ENCODE measurements around the gene LRTM2.
A peak's percentile ranks its signal among the peaks of the same experiment; 100 is the strongest.

Gene LRTM2

GRCh38 chr12:1791104-1791841 lies 29.1 kb upstream of the LRTM2 start:
- DNase-seq = peak; percentile 48
- H3K4me1 Mint-ChIP-seq = peaks cover 69% of the 10 kb centered on the region
- H3K27me3 Mint-ChIP-seq (ENCODE audit: low read depth, poor library complexity) = peaks cover 15% of the 10 kb centered on the region
- peaks cover 16% of the 10 kb centered on the region for H3K36me3 Mint-ChIP-seq (ENCODE audit: low read depth)
- no peak overlapping the region for H3K4me3 Mint-ChIP-seq
- peak overlapping the region; percentile 34 for H3K27ac Mint-ChIP-seq
- TF ChIP-seq CTCF (IDR thresholded peaks at IDR 0.05) = peak; percentile 67
- H3K9me3 Mint-ChIP-seq = no peaks in the 10 kb centered on the region

GRCh38 chr12:1792406-1792805 lies 28.0 kb upstream of the LRTM2 start:
- H3K27ac Mint-ChIP-seq = peak overlapping the region; percentile 62
- no peak overlapping the region for H3K4me3 Mint-ChIP-seq
- H3K9me3 Mint-ChIP-seq = no peaks in the 10 kb centered on the region
- peaks cover 69% of the 10 kb centered on the region for H3K4me1 Mint-ChIP-seq
- DNase-seq = no peak
- TF ChIP-seq CTCF (IDR thresholded peaks at IDR 0.05) = no peak
- H3K36me3 Mint-ChIP-seq (ENCODE audit: low read depth) = peaks cover 9% of the 10 kb centered on the region
- peaks cover 15% of the 10 kb centered on the region for H3K27me3 Mint-ChIP-seq (ENCODE audit: low read depth, poor library complexity)

- Mint-ChIP-seq H3K9me3 (no peaks in the 10 kb centered on the region), H3K27ac (peak overlapping the region; percentile 34), H3K4me1 (peaks cover 61% of the 10 kb centered on the region), H3K4me3 (no peak overlapping the region), H3K36me3 (ENCODE audit: low read depth) (peaks cover 4% of the 10 kb centered on the region), H3K27me3 (ENCODE audit: low read depth, poor library complexity) (peaks cover 15% of the 10 kb centered on the region)
- TF ChIP-seq CTCF (IDR thresholded peaks at IDR 0.05) = no peak
- no peak for DNase-seq
These were observed 26.7 kb upstream of the LRTM2 start for GRCh38 chr12:1793426-1794210.

- DNase-seq = no peak
- peaks cover 62% of the 10 kb centered on the region for H3K4me1 Mint-ChIP-seq
- H3K9me3 Mint-ChIP-seq = no peaks in the 10 kb centered on the region
- H3K27ac Mint-ChIP-seq = peak overlapping the region; percentile 88
- H3K4me3 Mint-ChIP-seq = no peak overlapping the region
- H3K36me3 Mint-ChIP-seq (ENCODE audit: low read depth) = no peaks in the 10 kb centered on the region
- peaks cover 19% of the 10 kb centered on the region for H3K27me3 Mint-ChIP-seq (ENCODE audit: low read depth, poor library complexity)
- TF ChIP-seq CTCF (IDR thresholded peaks at IDR 0.05) = no peak
These were observed 25.8 kb upstream of the LRTM2 start for GRCh38 chr12:1794440-1795090.

- no peak for DNase-seq
- no peak for TF ChIP-seq CTCF (IDR thresholded peaks at IDR 0.05)
- Mint-ChIP-seq H3K27me3 (ENCODE audit: low read depth, poor library complexity) (peaks cover 23% of the 10 kb centered on the region), H3K9me3 (no peaks in the 10 kb centered on the region), H3K4me3 (peak overlapping the region; percentile 61), H3K36me3 (ENCODE audit: low read depth) (no peaks in the 10 kb centered on the region), H3K27ac (no peak overlapping the region), H3K4me1 (peaks cover 61% of the 10 kb centered on the region)
These were observed 25.1 kb upstream of the LRTM2 start for GRCh38 chr12:1795221-1795784.
